ENCODE results near the gene NTM. TPM values are rescaled to one million over a fixed set of nuclear protein-coding genes. Genes with fewer than 3 reads are reported as not detected.

NTM gene
- total RNA-seq, 1 donor from 2014 or later: 4.3 TPM

DNA sequence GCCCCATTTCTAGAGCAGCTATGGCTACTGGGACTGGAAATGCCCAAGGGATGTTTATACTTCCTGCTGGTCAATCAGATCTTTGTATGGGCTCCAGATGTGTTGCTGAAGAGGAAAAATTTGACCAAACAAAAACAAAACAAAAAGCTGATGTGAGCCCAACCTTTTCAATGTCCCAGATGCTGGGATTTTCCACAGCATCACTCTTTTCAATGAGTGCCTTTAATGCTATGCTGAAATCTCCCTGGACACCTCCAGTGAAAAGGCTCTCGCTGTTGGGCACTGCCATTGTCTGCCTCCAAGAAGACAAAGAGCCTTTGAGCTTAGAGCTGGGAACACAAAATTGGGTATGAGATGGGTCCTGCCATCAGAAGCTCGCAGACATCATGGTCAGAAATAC, 671.9 kb downstream of the NTM start:
- Mint-ChIP-seq H3K36me3 (ENCODE audit: insufficient read depth) (no peaks in the 10 kb centered on the region), H3K4me1 (ENCODE audit: low read depth) (no peaks in the 10 kb centered on the region), H3K27me3 (peaks cover 28% of the 10 kb centered on the region), H3K4me3 (ENCODE audit: low read depth) (no peak overlapping the region), H3K9me3 (ENCODE audit: low read depth) (no peaks in the 10 kb centered on the region), H3K27ac (no peak overlapping the region)
- DNase-seq (ENCODE audit: low spot score, unreplicated experiment): no peak
- TF ChIP-seq, protein P1, sequence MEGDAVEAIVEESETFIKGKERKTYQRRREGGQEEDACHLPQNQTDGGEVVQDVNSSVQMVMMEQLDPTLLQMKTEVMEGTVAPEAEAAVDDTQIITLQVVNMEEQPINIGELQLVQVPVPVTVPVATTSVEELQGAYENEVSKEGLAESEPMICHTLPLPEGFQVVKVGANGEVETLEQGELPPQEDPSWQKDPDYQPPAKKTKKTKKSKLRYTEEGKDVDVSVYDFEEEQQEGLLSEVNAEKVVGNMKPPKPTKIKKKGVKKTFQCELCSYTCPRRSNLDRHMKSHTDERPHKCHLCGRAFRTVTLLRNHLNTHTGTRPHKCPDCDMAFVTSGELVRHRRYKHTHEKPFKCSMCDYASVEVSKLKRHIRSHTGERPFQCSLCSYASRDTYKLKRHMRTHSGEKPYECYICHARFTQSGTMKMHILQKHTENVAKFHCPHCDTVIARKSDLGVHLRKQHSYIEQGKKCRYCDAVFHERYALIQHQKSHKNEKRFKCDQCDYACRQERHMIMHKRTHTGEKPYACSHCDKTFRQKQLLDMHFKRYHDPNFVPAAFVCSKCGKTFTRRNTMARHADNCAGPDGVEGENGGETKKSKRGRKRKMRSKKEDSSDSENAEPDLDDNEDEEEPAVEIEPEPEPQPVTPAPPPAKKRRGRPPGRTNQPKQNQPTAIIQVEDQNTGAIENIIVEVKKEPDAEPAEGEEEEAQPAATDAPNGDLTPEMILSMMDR (IDR thresholded peaks at IDR 0.05; ENCODE audit: unreplicated experiment): no peak

DNA sequence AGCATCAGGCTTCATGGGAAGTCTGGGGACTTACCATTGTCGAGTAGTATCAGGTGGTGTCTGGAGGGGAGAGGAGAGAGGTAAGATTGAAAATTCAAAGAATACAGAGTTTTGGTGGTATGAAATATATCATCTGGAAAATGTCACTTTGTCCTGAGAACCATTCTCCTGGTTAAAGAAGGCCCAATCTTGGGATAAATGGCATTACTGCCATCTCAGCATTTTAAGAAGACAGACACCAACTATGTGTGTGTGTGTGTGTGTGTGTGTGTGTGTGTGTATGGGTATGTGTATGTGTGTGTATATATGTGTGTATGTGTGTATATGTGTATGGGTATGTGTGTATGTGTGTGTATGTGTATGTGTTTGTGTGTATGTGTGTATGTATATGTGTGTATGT, 673.3 kb downstream of the NTM start:
- H3K27ac Mint-ChIP-seq: no peak overlapping the region
- H3K4me3 Mint-ChIP-seq (ENCODE audit: low read depth): no peak overlapping the region

DNA sequence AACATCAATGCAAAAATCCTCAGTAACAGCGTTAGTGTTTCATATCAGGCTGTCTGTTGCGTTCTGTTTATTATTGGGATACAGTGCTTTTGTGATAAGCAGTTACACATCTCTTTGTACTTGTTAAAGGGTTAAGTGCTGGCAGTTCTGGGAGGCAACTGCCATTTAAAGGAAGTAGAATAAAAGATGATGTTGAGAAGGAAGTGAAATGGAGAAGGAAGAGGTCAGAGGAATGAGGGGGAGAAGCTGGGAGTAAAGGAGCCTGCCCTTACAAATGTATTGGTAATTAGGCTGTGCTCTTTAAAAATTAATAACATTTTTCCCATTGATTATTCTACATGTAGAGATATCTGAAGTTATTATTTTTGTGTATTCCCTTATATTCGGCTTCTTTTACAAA, 674.7 kb downstream of the NTM start:
- no peak overlapping the region for H3K27ac Mint-ChIP-seq
- H3K4me1 Mint-ChIP-seq (ENCODE audit: low read depth): no peaks in the 10 kb centered on the region
- no peak for DNase-seq (ENCODE audit: low spot score, unreplicated experiment)
- H3K9me3 Mint-ChIP-seq (ENCODE audit: low read depth): no peaks in the 10 kb centered on the region
- TF ChIP-seq, protein P1 (IDR thresholded peaks at IDR 0.05; ENCODE audit: unreplicated experiment): no peak
- H3K27me3 Mint-ChIP-seq: peaks cover 26% of the 10 kb centered on the region
- no peaks in the 10 kb centered on the region for H3K36me3 Mint-ChIP-seq (ENCODE audit: insufficient read depth)
- no peak overlapping the region for H3K4me3 Mint-ChIP-seq (ENCODE audit: low read depth)

More for the DNA sequence above, 673.3 kb downstream of the NTM start:
- no peak for DNase-seq (ENCODE audit: low spot score, unreplicated experiment)
- H3K36me3 Mint-ChIP-seq (ENCODE audit: insufficient read depth): no peaks in the 10 kb centered on the region
- no peaks in the 10 kb centered on the region for H3K9me3 Mint-ChIP-seq (ENCODE audit: low read depth)
- TF ChIP-seq, protein P1 (IDR thresholded peaks at IDR 0.05; ENCODE audit: unreplicated experiment): no peak
- no peaks in the 10 kb centered on the region for H3K4me1 Mint-ChIP-seq (ENCODE audit: low read depth)
- H3K27me3 Mint-ChIP-seq: peaks cover 26% of the 10 kb centered on the region

DNA sequence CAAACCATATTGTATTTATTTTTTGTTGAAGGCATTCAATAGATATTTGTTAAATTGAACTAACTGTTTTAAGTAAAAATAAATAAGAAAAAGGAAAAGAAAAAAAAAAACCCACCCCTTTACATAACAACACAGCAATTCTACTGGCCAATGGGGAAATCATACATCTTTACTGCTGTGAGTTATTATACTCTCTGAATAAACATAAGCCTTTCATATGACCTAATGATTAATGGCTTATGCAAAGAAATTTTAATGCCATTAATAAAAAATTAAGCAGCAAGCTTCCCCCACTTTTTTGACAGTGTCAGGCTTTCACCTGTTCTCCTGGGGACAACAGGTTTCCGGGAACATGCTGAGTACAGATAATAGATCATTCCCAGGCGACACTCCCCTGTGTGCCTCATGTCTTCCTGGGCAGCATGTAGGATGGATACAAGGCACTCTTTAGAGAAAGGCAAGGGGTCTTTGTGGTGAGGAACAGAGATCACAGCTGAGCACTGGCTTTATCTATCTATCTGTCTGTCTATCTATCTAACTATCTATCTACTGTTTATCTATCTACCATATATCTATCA, 676.0 kb downstream of the NTM start:
- Mint-ChIP-seq H3K27me3 (peaks cover 29% of the 10 kb centered on the region), H3K27ac (no peak overlapping the region), H3K4me3 (ENCODE audit: low read depth) (no peak overlapping the region), H3K9me3 (ENCODE audit: low read depth) (no peaks in the 10 kb centered on the region), H3K4me1 (ENCODE audit: low read depth) (no peaks in the 10 kb centered on the region), H3K36me3 (ENCODE audit: insufficient read depth) (no peaks in the 10 kb centered on the region)
- TF ChIP-seq, protein P1 (IDR thresholded peaks at IDR 0.05; ENCODE audit: unreplicated experiment): no peak
- no peak for DNase-seq (ENCODE audit: low spot score, unreplicated experiment)

DNA sequence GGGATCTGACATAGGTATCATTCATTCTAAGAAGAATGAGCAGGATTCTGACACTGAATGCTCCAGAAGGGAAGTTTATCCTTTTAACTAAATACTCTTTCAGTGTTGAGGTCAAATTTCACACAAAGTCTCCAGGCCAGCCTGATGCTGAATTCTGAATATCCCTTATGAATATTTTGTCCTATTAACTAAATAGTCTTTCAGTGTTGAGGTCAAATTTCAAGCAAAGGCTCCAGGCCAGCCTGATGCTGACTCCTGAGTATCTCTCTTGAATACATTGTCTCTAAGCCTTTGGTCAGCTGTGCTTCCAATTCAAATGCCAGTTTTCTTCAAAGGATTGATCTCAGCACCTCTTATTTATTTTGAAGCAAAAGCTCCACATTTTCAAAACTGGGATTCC, 676.8 kb downstream of the NTM start:
- TF ChIP-seq, protein P1 (IDR thresholded peaks at IDR 0.05; ENCODE audit: unreplicated experiment): no peak
- Mint-ChIP-seq H3K27me3 (peaks cover 35% of the 10 kb centered on the region), H3K36me3 (ENCODE audit: insufficient read depth) (no peaks in the 10 kb centered on the region), H3K4me3 (ENCODE audit: low read depth) (no peak overlapping the region), H3K4me1 (ENCODE audit: low read depth) (no peaks in the 10 kb centered on the region), H3K9me3 (ENCODE audit: low read depth) (no peaks in the 10 kb centered on the region), H3K27ac (no peak overlapping the region)
- no peak for DNase-seq (ENCODE audit: low spot score, unreplicated experiment)
